Fibroblast of lung (primary cell): ENCODE results near the gene MICAL3.

Experiments used
- EZH2 ChIP-seq: IDR thresholded peaks from 2 replicates; pipeline ENCODE4 v1.5.1; 2012; ENCODE audit warnings: low read length, control low read depth, mild to moderate bottlenecking; ENCODE audit errors: missing control alignments
- TF ChIP-seq, protein P1 (sequence below), 2 donors: IDR thresholded peaks in 1 of 2; conservative IDR thresholded peaks in 1 of 2; 1 replicate in 1 of 2; 2 replicates in 1 of 2; pipeline ENCODE4 v1.5.1; 2011 to 2012; ENCODE audit warnings: low read length in 2 of 2, control low read depth in 1 of 2, inconsistent platforms in 1 of 2, low read depth in 1 of 2, mild to moderate bottlenecking in 1 of 2

GRCh38 chr22:17951315-17951714 is 73.0 kb downstream of the MICAL3 start:
- TF ChIP-seq, protein P1, sequence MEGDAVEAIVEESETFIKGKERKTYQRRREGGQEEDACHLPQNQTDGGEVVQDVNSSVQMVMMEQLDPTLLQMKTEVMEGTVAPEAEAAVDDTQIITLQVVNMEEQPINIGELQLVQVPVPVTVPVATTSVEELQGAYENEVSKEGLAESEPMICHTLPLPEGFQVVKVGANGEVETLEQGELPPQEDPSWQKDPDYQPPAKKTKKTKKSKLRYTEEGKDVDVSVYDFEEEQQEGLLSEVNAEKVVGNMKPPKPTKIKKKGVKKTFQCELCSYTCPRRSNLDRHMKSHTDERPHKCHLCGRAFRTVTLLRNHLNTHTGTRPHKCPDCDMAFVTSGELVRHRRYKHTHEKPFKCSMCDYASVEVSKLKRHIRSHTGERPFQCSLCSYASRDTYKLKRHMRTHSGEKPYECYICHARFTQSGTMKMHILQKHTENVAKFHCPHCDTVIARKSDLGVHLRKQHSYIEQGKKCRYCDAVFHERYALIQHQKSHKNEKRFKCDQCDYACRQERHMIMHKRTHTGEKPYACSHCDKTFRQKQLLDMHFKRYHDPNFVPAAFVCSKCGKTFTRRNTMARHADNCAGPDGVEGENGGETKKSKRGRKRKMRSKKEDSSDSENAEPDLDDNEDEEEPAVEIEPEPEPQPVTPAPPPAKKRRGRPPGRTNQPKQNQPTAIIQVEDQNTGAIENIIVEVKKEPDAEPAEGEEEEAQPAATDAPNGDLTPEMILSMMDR (conservative IDR thresholded peaks at IDR 0.05 in 1 of 2, IDR thresholded peaks at IDR 0.05 in 1 of 2; ENCODE audit: low read depth in 1 of 2, low read length in 2 of 2), result no peak
- no peak for TF ChIP-seq EZH2
